Bronchial epithelial cell (primary cell): ENCODE results near the gene DNAJC27. TPM values are rescaled to one million over a fixed set of nuclear protein-coding genes. Genes with fewer than 3 reads are reported as not detected.

Experiments used
- DNase-seq: peaks from one replicate; pipeline ENCODE4 v3.0.0-alpha.2; 2010; ENCODE audit warnings: low read depth
- FAIRE-seq: peaks from 2 replicates; lab custom pipeline; 2011; peaks lifted over from hg19 to GRCh38; lab: Jason Lieb, UNC
- H3K27me3 ChIP-seq: 2 replicates; pipeline ENCODE4 v1.5.1; 2011; ENCODE audit warnings: low read length; ENCODE audit not compliant: control insufficient read depth, insufficient read depth
- H3K36me3 ChIP-seq: 2 replicates; pipeline ENCODE4 v1.5.1; 2011; ENCODE audit warnings: low read length; ENCODE audit not compliant: control insufficient read depth, insufficient read depth
- H3K4me3 ChIP-seq: 2 replicates; pipeline ENCODE4 v1.5.1; 2011; ENCODE audit warnings: mild to moderate bottlenecking, low read depth, low read length, control low read depth
- CTCF ChIP-seq: IDR thresholded peaks from 2 replicates; pipeline ENCODE4 v1.5.1; 2011; ENCODE audit warnings: mild to moderate bottlenecking, moderate library complexity, low read length, control low read depth, inconsistent platforms; ENCODE audit not compliant: insufficient read depth, severe bottlenecking
- total RNA-seq: library from RNA; depleted of rRNA; stranded (reverse); fragments of >200 nt; gene quantifications from 2 replicates; pipeline ENCODE4 v1.2.1, GENCODE V29; 2014

DNAJC27 gene
- total RNA-seq, 1 donor from 2014 or later, result 5.3 TPM

- Histone ChIP-seq H3K4me3 (no peak overlapping the region), H3K36me3 (no peaks in the 10 kb centered on the region), H3K27me3 (no peaks in the 10 kb centered on the region)
- TF ChIP-seq CTCF, result no peak
- no peak for DNase-seq
- no peak for FAIRE-seq
Observed at GRCh38 chr2:24973812-24974211, 2.1 kb upstream of the DNAJC27 start.

DNA sequence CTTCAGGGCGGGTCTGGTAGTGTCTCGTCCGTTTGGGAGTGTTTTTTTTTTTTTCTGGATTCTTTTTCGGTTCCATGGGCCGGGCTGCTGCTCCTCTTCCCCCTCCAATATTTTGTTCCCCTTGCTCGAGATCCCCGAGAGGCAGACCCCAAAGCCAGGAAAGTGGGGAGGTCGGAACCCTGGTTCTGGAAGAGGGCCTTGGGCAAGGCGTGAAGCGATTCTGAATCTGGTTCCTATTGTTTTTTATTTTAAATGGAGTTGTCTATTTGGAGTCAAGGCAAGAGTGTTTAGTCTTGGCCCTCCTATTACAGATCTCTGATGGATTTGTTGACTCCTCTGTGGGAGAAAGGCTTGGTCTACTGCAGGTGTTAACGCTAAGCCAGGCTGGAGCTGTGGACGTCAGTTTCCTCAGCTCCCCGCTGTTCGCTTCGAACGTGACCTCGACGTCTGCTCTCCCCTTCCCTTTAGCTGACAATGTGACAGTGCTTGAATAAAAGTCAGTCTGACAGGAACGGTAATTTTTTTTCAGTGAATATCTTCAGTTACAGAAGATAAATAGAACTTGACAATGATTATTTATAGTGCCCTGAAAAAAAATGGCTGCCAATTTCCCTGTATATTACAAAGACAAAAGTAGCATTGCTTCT lies 683 bp upstream of the DNAJC27 start:
- Histone ChIP-seq H3K36me3 (no peaks in the 10 kb centered on the region), H3K27me3 (no peaks in the 10 kb centered on the region), H3K4me3 (peak overlapping the region; percentile 94)
- DNase-seq, result peak; percentile 38
- FAIRE-seq, result no peak
- no peak for TF ChIP-seq CTCF

GRCh38 chr2:24971286-24971535 lies 544 bp downstream of the DNAJC27 start:
- peak; percentile 10 for TF ChIP-seq CTCF
- DNase-seq (peak; percentile 5), FAIRE-seq (no peak)
- peaks cover under 1% of the 10 kb centered on the region for H3K36me3 ChIP-seq
- H3K27me3 ChIP-seq, result no peaks in the 10 kb centered on the region
- peak overlapping the region; percentile 94 for H3K4me3 ChIP-seq

- TF ChIP-seq CTCF, result no peak
- Histone ChIP-seq H3K4me3 (peak overlapping the region; percentile 94), H3K36me3 (peaks cover 1% of the 10 kb centered on the region), H3K27me3 (no peaks in the 10 kb centered on the region)
- FAIRE-seq (no peak), DNase-seq (peak; percentile 29)
Observed at GRCh38 chr2:24970483-24971285, 1.1 kb downstream of the DNAJC27 start.

DNA sequence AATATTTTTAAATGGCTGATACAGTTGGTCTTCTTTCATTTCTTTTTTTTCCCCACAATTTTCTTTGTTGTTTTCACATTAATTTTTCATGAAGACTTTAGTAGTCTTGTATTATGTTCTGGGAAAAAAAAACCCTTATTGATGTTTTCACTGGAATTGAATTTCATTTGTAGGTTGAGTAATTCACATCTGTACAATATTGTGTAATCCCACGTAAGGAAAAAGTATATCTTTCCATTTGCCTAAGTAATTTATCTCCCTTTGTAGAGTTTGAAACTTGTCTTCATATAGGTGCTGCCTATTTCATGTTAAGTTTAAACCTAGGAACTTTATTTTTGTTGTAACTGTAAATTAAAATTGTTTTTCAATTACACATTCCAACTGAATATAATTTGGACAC lies 2.0 kb downstream of the DNAJC27 start:
- no peak for FAIRE-seq
- no peak for DNase-seq
- Histone ChIP-seq H3K4me3 (no peak overlapping the region), H3K36me3 (peaks cover 1% of the 10 kb centered on the region), H3K27me3 (no peaks in the 10 kb centered on the region)
- TF ChIP-seq CTCF, result no peak

GRCh38 chr2:24961903-24962302 lies 9.9 kb downstream of the DNAJC27 start:
- Histone ChIP-seq H3K4me3 (no peak overlapping the region), H3K36me3 (peaks cover 3% of the 10 kb centered on the region), H3K27me3 (no peaks in the 10 kb centered on the region)
- TF ChIP-seq CTCF, result no peak
- FAIRE-seq (no peak), DNase-seq (no peak)
